ENCODE results near the gene AKNA. TPM values are rescaled to one million over a fixed set of nuclear protein-coding genes. Genes with fewer than 3 reads are reported as not detected.
A peak's percentile ranks its signal among the peaks of the same experiment; 100 is the strongest.

The AKNA gene
- total RNA-seq, 1 donor from 2014 or later: 22.0 TPM

DNA sequence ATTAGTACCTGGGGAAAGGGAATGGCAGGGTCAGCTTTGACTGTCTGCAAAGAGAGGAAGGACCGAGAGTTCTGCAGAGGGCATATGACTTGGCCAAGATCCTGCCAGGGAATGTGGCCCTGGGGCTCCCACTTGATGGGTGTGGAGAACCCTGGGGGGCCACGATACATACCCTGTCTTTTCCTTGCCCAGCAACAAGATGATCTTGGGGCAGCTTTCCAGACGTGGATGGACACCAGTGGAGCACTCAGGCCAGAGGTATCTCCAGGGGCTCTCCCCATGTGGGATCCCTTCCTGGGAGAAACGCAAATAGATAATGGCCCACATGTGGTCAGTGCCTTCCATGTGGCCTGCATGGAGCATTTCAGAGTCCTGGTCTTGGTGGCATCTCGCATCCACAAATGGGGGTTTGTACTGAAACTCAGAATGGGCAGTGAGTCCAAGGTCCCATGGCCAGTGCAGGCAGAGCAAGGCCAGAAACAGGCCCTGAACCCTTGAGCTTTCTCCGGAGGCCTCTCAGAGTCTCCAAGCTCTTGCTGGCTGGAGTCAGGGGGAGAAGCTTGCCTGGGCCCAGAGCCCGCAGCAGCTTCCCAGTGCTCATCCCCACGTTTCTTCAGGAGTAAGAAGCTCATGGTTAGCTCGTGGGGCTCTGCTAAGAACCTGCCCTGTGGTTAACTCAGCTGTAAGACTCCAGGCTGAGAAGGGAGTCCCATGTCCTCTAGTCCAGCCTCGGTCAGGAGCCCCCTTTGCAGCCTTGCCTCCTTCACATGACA is 83.2 kb downstream of the AKNA start:
- no peak for DNase-seq (ENCODE audit: low read depth)

DNA sequence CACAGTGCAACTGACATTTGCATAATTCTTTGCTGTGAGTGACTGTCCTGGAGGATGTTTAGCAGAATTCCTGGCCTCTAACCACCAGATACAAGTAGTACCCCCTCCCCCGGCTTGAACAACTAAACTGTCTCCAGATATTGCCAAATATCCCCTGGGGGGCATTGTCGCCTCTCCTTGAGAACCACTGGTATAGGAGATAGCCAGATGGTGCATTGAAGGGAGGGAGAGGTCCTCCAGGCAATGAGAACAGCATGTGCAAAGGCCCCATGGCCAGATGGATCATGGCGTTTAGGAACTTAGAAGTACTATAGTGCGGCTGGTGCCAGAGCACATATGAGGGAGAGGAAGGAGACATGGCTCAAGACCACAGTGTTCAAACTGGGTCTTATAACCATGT is 83.8 kb downstream of the AKNA start:
- DNase-seq (ENCODE audit: low read depth): no peak

DNA sequence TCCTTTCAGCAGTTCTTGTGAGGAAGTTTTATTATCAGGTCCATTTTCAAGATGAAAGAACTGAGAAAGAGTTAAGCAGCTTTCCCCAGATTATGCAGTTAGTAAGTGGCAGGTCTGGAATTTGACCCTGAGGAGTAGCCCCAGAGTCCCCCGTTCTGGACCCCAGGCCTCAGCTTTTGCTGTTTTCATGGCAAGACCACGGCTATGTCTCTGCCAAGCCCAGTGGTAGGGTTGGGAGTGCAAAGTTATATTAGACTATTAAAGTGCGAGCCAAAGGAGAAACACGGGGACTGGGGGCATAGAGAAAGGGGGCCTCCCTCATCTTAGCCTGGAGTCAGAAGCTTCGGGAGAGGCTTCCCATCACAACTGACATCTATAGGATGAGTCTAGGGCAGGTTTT is 84.2 kb downstream of the AKNA start:
- DNase-seq (ENCODE audit: low read depth): no peak

GRCh38 chr9:114302727-114303126 is 85.1 kb downstream of the AKNA start:
- DNase-seq (ENCODE audit: low read depth): no peak

DNA sequence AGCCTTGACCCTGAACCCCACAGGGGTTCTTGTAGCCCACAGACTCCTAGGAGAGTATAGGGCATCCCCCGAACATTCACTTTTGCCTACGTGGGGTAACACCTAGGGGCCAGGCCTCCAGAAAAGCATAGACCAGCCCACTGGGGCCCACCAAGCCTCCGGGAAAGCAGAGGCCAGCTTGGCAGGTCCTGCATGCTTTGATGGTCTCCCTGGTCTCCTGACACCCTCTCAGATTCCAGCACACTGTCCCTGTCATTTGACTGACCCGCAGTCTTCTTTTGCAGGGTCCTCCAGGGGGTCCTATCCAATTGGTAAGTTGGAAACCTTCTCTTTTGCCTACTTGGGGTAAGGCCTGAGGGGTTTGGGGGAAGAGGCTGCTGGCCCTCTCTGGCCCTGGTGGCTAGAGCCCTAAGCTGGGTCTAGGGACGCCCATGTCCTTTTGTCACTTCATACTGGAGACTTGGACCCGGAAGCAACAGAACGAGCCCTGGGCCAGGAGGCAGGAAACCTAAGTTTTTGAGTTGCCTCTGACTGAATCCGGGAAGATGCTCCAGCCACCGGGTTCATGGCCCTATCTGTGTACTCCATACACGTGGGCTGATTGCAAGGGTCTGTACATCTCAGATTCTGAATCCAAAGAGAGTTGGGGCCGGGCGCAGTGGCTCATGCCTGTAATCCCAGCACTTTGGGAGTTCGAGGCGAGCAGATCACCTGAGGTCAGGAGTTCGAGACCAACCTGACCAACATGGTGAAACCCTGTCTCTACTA is 85.8 kb downstream of the AKNA start:
- no peak for DNase-seq (ENCODE audit: low read depth)

GRCh38 chr9:114300846-114301797 is 86.7 kb downstream of the AKNA start:
- no peak for DNase-seq (ENCODE audit: low read depth)

- no peak for DNase-seq (ENCODE audit: low read depth)
These were observed 87.5 kb downstream of the AKNA start for GRCh38 chr9:114300153-114300845.

GRCh38 chr9:114299286-114300152 is 88.3 kb downstream of the AKNA start:
- DNase-seq (ENCODE audit: low read depth): no peak

DNA sequence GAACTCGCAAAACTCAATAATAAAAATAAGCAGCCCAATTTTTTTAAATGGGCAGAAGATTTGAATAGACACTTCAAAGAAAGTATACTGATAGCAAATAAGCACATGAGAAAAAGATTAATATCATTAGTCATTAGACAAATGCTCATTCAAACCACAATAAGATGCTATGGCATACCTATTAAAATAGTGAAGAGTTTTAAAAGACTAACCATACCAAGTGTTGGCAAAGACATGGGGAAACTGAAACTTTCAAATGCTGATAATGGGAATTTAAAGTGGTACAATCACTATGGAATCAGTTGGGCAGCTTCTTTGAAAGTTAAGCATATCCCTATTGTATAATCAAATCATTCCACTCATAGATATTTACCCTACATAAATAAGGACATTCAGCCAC is 91.4 kb downstream of the AKNA start:
- no peak for DNase-seq (ENCODE audit: low read depth)

DNA sequence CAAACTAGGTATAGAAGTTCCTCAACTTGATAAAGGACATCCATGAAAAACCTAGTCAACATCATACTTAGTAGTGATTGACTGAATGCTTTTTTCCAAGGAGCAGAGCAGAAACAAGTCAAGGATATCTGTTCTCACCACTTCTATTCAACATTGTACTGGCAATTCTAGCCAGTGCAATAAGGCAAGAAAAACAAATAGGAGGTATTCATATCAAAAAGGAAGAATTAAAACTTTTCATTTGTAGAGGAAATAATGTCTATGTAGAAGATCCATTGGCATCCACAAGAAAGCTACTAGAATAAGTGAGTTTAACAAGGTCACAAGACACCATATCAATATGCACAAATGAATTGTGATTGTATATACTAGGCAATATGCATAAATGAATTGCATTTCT is 93.1 kb downstream of the AKNA start:
- DNase-seq (ENCODE audit: low read depth): no peak

DNA sequence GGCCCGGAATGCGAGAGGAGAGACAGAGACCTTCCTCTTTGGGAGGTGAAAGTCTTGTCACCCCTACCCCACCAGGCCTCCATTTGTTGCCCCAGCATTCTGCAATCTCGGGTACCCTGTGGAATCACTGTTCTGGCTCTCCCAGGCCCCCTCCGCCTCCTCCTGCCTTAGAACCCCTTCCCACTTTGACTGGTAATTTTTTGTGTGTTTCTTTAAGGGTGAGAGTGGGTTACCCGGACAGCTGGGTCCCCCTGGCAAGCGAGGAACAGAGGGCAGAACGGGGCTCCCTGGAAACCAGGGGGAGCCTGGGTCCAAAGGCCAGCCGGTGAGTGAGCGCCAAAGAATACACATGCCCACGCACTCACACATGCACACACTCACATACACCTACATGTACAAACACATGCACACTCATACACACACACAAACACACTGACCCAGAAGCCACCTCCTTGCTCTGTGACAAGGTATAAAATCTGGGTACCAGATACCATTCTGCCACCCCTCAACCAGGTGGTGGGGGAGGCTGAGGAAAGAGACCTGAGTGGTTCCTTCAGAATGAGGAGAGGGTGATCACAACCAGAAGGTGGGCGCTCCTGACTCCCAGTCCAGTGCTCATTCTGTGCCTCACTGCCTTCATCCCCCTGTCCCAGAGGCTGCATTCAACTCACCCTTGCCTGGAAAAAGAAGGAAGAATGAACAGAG is 95.7 kb downstream of the AKNA start:
- no peak for DNase-seq (ENCODE audit: low read depth)

GRCh38 chr9:114291064-114291474 is 96.7 kb downstream of the AKNA start:
- peak; percentile 47 for DNase-seq (ENCODE audit: low read depth)

DNA sequence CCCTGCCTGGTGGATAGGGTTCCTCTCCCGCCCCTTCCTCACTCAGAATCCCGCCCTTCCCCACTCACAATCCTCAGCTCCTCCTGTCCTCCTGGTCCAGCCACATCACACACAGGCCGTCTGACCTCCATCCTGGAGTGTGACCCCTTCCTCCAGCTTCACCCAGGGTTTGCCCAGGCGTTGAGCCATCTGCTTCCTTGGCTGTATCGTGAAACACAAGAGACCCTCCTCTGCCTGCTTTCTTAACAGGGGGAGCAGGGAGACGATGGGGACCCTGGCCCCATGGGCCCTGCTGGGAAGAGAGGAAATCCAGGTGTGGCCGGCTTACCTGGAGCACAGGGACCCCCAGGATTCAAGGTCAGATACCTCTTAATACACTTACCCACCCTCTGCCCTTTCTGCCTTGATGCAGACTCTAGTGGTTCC is 97.2 kb downstream of the AKNA start:
- no peak for DNase-seq (ENCODE audit: low read depth)

DNA sequence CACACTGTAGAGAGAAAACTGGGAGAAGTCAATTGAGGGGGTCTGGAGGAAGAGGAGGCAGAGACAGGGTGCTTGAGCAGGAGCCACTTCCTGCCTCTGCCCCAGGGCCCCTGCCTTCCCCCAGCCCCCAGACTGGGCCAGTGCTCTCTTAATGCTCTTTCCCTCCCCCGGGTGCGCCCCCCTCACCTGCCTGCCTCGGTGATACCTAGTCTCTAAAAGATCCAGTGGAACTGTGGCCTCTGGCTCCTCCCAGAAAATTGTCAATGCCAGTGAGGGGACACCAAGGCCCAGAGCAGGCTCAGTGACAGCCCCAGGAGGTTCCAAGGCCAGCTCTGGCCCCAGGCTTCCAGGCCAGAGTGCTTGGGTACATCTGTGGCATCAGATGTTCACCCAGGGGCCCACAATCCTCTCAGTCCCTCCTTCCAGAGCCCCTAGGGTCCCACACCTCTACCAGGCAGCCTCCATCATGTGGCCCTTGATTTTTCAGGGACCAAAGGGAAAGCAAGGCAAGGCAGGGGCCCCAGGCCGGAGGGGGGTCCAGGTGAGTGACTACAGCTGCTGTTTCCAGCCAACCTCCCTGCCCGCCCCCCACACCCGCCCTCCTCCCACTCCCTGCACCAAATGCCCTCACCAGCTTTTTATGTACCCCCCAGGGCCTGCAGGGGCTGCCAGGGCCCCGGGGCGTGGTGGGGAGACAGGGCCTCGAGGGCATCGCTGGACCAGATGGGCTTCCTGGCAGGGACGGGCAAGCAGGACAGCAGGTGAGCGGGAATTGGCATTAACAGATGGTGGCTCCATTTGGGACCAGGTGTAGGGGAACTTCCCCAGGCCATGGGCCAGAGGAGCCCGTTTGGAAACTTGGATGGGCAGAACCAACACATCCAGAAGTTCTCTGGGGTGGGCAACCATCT is 98.0 kb downstream of the AKNA start:
- no peak for DNase-seq (ENCODE audit: low read depth)

DNA sequence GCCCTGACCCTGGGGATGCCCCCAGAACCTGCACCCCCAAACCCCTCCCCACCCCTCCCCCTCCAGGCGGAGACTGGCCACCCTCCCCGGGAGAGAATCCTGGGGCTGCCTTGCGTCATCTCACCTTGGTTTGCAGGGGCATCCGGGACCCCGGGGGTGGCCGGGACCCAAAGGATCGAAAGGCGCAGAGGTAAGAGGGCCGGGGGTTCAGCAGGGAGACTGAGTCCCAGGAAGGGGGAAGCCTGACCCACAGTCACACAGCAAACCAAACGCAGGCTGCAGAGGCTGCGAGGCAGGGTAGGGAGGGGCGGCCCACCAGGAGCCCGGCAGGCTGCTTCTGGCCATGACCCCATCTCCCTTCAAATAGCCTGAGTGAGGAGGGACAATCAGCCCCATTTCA is 98.7 kb downstream of the AKNA start:
- no peak for DNase-seq (ENCODE audit: low read depth)

DNA sequence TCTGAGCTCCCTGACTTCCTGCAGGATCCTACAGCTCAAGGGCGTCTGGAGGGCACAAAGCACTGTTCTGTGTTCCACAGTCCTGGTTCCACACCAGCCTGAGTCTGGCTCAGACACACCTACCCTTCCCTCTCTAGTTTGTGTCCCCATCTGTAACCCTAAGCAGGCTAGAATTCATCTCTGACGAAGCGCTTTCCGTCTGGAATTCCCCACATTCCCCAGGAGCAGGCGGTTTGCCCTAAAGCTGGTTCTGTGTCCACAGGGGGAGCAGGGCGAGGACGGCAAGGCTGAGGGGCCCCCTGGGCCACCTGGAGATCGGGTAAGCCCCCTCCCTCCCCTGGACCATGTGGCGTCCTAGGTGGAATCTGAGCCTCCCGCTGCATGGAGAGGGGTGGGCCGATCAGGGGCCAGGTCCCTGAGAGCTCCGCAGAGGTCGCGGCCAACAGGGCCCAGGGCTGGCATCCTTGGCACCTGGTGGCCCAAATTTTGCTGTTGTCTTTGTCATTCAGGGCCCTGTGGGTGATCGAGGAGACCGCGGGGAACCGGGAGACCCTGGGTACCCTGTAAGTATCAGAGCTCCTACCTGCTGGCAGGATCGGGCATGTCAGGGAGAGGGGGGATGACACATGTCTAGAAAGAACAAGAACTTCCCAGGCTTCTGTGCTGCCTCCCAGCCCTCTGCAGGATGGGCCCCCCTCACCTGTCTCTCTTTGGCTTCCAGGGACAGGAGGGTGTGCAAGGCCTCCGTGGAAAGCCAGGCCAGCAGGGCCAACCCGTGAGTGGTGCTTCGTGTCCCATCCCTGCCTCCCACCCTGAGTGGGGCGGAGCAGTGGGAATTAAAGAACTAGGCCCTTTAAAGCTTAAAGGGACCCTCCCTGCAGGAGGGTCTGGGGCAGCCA is 99.3 kb downstream of the AKNA start:
- peak; percentile 82 for DNase-seq (ENCODE audit: low read depth)

- DNase-seq (ENCODE audit: low read depth): no peak
These were observed 100.0 kb downstream of the AKNA start for GRCh38 chr9:114287763-114288192.
